Activated T-cell treated with anti-CD3 and anti-CD28 coated beads, Interleukin-2, amount 50 U/mL, for 1 hour (primary cell): ENCODE data around the gene RAC3.

Experiments used
- DNase-seq: peaks from one replicate; pipeline ENCODE4 v3.0.0-alpha.2; 2020

The RAC3 gene

GRCh38 chr17:82031303-82031884, at the start of gene RAC3:
RAC3 (plus strand) TSS chr17:82031678; CDS start chr17:82031762, 84 bp downstream.
- peak; percentile 38 for DNase-seq

- DNase-seq: no peak
Measured at GRCh38 chr17:81983011-81983638, 48.4 kb upstream of the RAC3 start.

GRCh38 chr17:81983639-81984373, 47.7 kb upstream of the RAC3 start:
- DNase-seq: no peak

- no peak for DNase-seq
Measured at GRCh38 chr17:81984773-81985410, 46.6 kb upstream of the RAC3 start.

GRCh38 chr17:81986606-81987005, 44.9 kb upstream of the RAC3 start:
- DNase-seq: no peak

- DNase-seq: no peak
Measured at GRCh38 chr17:81987161-81987770, 44.2 kb upstream of the RAC3 start.

- no peak for DNase-seq
Measured at GRCh38 chr17:81990836-81991683, 40.4 kb upstream of the RAC3 start.

GRCh38 chr17:81991684-81992305, 39.7 kb upstream of the RAC3 start:
- DNase-seq: no peak

- no peak for DNase-seq
Measured at GRCh38 chr17:81992306-81993102, 39.0 kb upstream of the RAC3 start.

- DNase-seq: no peak
Measured at GRCh38 chr17:81993729-81994592, 37.5 kb upstream of the RAC3 start.

- DNase-seq: no peak
Measured at GRCh38 chr17:81994593-81995462, 36.6 kb upstream of the RAC3 start.

- no peak for DNase-seq
Measured at GRCh38 chr17:81995463-81996231, 35.8 kb upstream of the RAC3 start.

GRCh38 chr17:81996232-81996756, 35.2 kb upstream of the RAC3 start:
- no peak for DNase-seq

GRCh38 chr17:81996757-81997441, 34.6 kb upstream of the RAC3 start:
- no peak for DNase-seq

- no peak for DNase-seq
Measured at GRCh38 chr17:81998212-81998611, 33.3 kb upstream of the RAC3 start.

- no peak for DNase-seq
Measured at GRCh38 chr17:81998691-81999438, 32.6 kb upstream of the RAC3 start.
